ENCODE results near the gene TTLL1. TPM values are rescaled to one million over a fixed set of nuclear protein-coding genes. Genes with fewer than 3 reads are reported as not detected.

The TTLL1 gene
- total and polyA plus RNA-seq, 2 donors (not counting 3 experiments of a cell fraction or from before 2014, with no cell fraction given): 9.0 to 17.0 TPM

DNA sequence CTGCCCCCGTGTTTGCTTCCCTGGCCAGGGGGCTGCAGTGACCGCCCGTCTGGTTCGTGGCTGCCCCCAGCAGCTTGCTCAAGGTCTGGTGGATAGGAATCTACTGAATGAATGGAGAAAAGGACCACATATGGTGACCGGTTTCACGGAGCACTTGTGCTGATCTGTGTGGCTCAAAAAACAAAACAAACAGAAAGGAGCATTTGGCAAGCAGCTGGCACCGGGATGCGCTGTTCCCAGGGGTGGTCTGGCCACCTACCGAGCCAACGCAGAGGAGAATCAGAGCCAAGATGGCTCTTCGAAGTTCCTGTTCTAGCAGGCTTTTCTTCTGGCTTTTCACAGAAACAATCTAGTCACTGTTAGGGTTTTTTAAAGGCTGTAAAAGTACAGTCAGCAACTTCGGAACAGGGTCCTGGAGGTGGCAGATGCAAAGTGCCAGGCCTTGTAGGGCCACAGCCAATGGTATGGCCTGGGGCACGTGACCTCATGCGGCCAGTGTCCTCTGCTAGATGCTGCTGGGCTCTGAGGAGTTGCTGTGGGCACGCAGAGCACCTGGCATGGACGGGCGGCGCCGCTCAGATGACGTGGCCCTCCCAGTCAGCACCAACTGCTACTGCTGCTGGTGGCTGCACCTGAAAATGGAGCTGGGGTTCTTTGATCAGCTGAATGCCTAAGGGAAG is 47.0 kb downstream of the TTLL1 start:
- Histone ChIP-seq H3K36me3 (ENCODE audit: control insufficient read depth in 2 of 2, extremely low read depth in 1 of 2, insufficient read depth in 2 of 2, low read length in 2 of 2) (no peaks in the 10 kb centered on the region), H2AFZ (ENCODE audit: low read depth, low read length) (no peak overlapping the region), H3K27me3 (ENCODE audit: control insufficient read depth in 2 of 2, insufficient read depth in 2 of 2, low read length in 2 of 2) (no peaks in the 10 kb centered on the region), H3K27ac (ENCODE audit: insufficient read depth, low read depth, low read length) (no peak overlapping the region), H3K9me1 (replicated peaks; ENCODE audit: control insufficient read depth, extremely low read depth, insufficient read depth, low read length) (no peaks in the 10 kb centered on the region), H3K9ac (replicated peaks; ENCODE audit: extremely low read depth, insufficient read depth, low read length) (no peak overlapping the region), H3K4me1 (ENCODE audit: control insufficient read depth, extremely low read depth, insufficient read depth, low read length) (no peaks in the 10 kb centered on the region), H3K4me3 (replicated peaks in 1 of 3; ENCODE audit: insufficient read depth in 1 of 3, low read depth in 1 of 3, low read length in 3 of 3) (no peak overlapping the region), H3K9me3 (replicated peaks; ENCODE audit: control insufficient read depth, insufficient read depth, low read length) (no peaks in the 10 kb centered on the region), H3K4me2 (ENCODE audit: insufficient read depth, low read length) (no peak overlapping the region), H4K20me1 (replicated peaks; ENCODE audit: control insufficient read depth, extremely low read depth, insufficient read depth, low read length) (no peaks in the 10 kb centered on the region), H3K79me2 (ENCODE audit: control insufficient read depth, insufficient read depth, low read length) (no peaks in the 10 kb centered on the region)
- DNase-seq (ENCODE audit: low read depth, low spot score) (no peak), FAIRE-seq (no peak)
- ChIA-PET CTCF (no interaction called here), POLR2A (no interaction called here)
- intact Hi-C loops (cut with micrococcal nuclease): no loop called here
- BruUV-seq (replicated peaks): no TSS peak
- TF ChIP-seq EZH2 (IDR thresholded peaks at IDR 0.05; ENCODE audit: borderline replicate concordance, low read depth, low read length, severe bottlenecking) (no peak), CTCF (IDR thresholded peaks at IDR 0.05; ENCODE audit: extremely low read depth in 1 of 2, insufficient read depth in 1 of 2, low read depth in 1 of 2, low read length in 2 of 2) (no peak), JUN (IDR thresholded peaks at IDR 0.05; ENCODE audit: borderline replicate concordance, insufficient read depth, insufficient read length, low read depth) (no peak), GATA2 (IDR thresholded peaks at IDR 0.05; ENCODE audit: insufficient read depth, insufficient read length, low read depth, low read length) (no peak), POLR2AphosphoS5 (IDR thresholded peaks at IDR 0.05; ENCODE audit: insufficient read depth, low read depth, low read length) (no peak), FOS (IDR thresholded peaks at IDR 0.05; ENCODE audit: borderline replicate concordance, insufficient read depth, low read length) (no peak), MYC (IDR thresholded peaks at IDR 0.05; ENCODE audit: low read depth, low read length) (no peak), POLR2A (IDR thresholded peaks at IDR 0.05; ENCODE audit: low read depth, low read length) (no peak)
- TF ChIP-seq, protein P1, sequence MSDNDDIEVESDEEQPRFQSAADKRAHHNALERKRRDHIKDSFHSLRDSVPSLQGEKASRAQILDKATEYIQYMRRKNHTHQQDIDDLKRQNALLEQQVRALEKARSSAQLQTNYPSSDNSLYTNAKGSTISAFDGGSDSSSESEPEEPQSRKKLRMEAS (IDR thresholded peaks at IDR 0.05; ENCODE audit: insufficient read depth, insufficient read length): no peak
- dilution Hi-C loops (cut with MboI; ENCODE audit: extremely low pct_ligation_motif_present, low sequenced_read_pairs): no loop called here
